ENCODE measurements around the gene NT5C3A. TPM values are rescaled to one million over a fixed set of nuclear protein-coding genes. Genes with fewer than 3 reads are reported as not detected.

The NT5C3A gene
- total RNA-seq, 1 donor from 2014 or later = 29.8 TPM

DNA sequence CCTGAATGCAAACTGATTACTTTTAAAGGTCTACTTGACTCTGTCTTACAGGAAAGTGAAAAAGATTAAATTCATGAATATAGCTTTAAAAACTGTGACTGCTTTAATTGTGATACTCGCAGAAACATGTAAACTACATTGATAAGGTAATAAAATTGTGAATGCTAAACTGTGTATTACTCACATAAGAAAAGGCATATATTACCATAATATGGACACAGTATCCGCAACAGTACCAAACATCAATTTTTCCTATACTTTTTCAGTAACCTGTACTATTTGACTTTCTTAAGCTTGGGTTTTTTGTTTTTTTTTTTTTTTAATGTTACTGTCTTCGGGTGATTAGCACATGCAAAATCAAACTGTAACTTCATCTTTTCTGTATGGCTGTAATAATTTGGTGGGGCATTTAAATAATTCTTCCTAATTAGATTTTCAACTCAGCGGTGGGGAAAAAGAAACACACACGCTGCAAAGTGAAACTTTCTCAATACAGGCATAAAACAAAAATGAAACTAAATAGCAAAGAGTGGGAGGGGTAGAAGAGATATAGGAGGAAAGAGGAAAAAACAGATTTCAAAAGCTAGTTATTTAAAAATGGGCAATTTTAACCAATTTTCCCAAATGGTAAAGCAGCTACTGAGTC is 23.2 kb downstream of the NT5C3A start:
- TF ChIP-seq, protein P1, sequence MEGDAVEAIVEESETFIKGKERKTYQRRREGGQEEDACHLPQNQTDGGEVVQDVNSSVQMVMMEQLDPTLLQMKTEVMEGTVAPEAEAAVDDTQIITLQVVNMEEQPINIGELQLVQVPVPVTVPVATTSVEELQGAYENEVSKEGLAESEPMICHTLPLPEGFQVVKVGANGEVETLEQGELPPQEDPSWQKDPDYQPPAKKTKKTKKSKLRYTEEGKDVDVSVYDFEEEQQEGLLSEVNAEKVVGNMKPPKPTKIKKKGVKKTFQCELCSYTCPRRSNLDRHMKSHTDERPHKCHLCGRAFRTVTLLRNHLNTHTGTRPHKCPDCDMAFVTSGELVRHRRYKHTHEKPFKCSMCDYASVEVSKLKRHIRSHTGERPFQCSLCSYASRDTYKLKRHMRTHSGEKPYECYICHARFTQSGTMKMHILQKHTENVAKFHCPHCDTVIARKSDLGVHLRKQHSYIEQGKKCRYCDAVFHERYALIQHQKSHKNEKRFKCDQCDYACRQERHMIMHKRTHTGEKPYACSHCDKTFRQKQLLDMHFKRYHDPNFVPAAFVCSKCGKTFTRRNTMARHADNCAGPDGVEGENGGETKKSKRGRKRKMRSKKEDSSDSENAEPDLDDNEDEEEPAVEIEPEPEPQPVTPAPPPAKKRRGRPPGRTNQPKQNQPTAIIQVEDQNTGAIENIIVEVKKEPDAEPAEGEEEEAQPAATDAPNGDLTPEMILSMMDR (IDR thresholded peaks at IDR 0.05; ENCODE audit: unreplicated experiment) = no peak
- Mint-ChIP-seq H3K36me3 (peaks cover 2% of the 10 kb centered on the region), H3K4me3 (peak overlapping the region; percentile 49), H3K27ac (peak overlapping the region; percentile 22), H3K4me1 (peaks cover 27% of the 10 kb centered on the region), H3K9me3 (no peaks in the 10 kb centered on the region), H3K27me3 (ENCODE audit: low read depth) (no peaks in the 10 kb centered on the region)
- DNase-seq (ENCODE audit: low spot score in 2 of 2, unreplicated experiment in 2 of 2) = no peak

DNA sequence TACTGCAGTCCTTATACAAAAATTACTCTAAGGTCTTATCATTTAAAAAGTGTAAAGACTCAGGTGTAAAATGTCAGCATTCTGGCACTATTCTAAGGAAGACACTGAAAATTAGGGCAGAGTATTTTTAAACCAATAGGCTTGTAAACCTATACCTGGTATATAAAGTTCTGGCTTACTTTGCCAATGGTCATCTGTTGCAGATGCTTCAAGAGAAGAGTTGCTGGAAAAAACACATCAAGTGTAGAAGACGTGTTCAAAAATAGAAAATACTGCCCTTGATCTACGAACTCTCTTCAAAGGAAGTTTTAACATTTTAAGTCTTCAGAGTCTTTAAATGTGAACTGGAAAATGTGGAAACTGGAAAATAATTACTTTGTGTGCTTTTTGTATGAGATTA is 23.9 kb downstream of the NT5C3A start:
- Mint-ChIP-seq H3K36me3 (peaks cover 2% of the 10 kb centered on the region), H3K9me3 (no peaks in the 10 kb centered on the region), H3K27ac (peak overlapping the region; percentile 19), H3K27me3 (ENCODE audit: low read depth) (no peaks in the 10 kb centered on the region), H3K4me3 (no peak overlapping the region), H3K4me1 (peaks cover 24% of the 10 kb centered on the region)
- no peak for DNase-seq (ENCODE audit: low spot score in 2 of 2, unreplicated experiment in 2 of 2)
- TF ChIP-seq, protein P1 (IDR thresholded peaks at IDR 0.05; ENCODE audit: unreplicated experiment) = no peak

DNA sequence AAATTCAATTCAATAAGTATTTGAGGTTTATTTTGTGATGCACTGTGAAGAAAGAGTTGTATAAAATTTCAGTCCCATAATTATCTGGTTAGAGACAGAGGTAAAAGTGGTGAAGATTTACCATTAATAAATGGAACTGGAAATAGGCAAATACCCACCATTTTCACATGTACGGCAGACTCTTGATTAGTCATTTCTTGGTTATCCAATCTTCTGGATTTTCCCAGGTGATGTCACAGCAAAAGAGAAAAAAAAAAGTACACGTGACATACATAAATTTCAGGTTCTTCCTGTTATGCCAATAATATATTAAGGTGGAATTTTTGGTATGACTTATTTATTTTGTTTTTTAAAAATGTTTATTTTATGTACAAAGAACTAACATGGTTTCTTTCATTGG is 26.8 kb downstream of the NT5C3A start:
- TF ChIP-seq, protein P1 (IDR thresholded peaks at IDR 0.05; ENCODE audit: unreplicated experiment) = no peak
- DNase-seq (ENCODE audit: low spot score in 2 of 2, unreplicated experiment in 2 of 2) = no peak
- Mint-ChIP-seq H3K9me3 (no peaks in the 10 kb centered on the region), H3K4me3 (no peak overlapping the region), H3K4me1 (peaks cover 16% of the 10 kb centered on the region), H3K27me3 (ENCODE audit: low read depth) (no peaks in the 10 kb centered on the region), H3K27ac (no peak overlapping the region), H3K36me3 (peaks cover 4% of the 10 kb centered on the region)

DNA sequence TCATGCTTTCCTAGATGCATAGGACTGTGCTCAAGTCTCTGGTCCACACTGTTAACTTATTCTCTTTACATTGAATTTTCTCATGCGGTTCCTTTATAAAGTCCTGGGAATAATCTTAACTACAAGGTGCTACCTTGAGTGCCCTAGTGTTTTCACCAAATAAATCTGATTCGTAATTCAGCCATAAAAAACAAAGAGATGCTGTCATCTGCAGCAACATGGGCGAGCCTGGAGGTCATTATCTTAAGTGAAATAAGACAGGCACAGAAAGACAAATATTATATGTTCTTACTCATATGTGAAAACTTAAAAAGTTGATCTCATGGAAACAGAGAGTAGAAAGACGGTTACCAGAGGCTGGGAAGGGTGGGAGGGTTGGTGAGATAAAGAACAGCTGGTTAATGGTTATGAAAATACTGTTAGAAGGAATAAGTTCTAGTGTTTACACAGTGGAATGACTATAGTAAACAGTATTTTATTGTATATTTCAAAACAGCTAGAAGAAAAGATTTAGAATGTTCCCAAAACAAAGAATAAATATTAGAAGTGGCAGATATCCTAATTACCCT is 38.3 kb downstream of the NT5C3A start:
- TF ChIP-seq, protein P1 (IDR thresholded peaks at IDR 0.05; ENCODE audit: unreplicated experiment) = no peak
- Mint-ChIP-seq H3K9me3 (no peaks in the 10 kb centered on the region), H3K4me1 (no peaks in the 10 kb centered on the region), H3K4me3 (no peak overlapping the region), H3K36me3 (peaks cover 13% of the 10 kb centered on the region), H3K27me3 (ENCODE audit: low read depth) (no peaks in the 10 kb centered on the region), H3K27ac (no peak overlapping the region)
- DNase-seq (ENCODE audit: low spot score in 2 of 2, unreplicated experiment in 2 of 2) = no peak

DNA sequence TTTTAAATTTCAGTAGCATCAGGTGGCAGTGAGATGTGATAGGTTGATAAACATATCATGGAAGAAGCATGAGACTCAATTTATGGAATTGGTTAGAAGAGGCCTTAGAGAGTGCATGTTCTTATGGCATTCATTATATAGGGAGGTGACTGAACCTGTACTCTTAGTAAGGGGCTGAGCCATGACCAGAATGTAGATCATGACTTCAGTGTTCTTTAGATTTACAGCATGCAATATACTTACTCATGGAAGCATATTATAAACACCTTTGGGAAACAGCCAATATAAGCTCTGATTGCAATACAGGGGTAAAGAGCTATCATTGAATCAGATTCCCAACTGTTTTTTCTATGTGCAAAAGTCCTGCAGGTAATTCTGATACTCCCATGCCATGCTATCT is 50.2 kb downstream of the NT5C3A start:
- no peak for DNase-seq (ENCODE audit: low spot score in 2 of 2, unreplicated experiment in 2 of 2)
- Mint-ChIP-seq H3K4me3 (no peak overlapping the region), H3K27me3 (ENCODE audit: low read depth) (no peaks in the 10 kb centered on the region), H3K9me3 (no peaks in the 10 kb centered on the region), H3K27ac (no peak overlapping the region), H3K36me3 (peaks cover 34% of the 10 kb centered on the region), H3K4me1 (no peaks in the 10 kb centered on the region)
- TF ChIP-seq, protein P1 (IDR thresholded peaks at IDR 0.05; ENCODE audit: unreplicated experiment) = no peak
